HepG2 (cell line): ENCODE data around the gene GPD1. TPM values are rescaled to one million over a fixed set of nuclear protein-coding genes. Genes with fewer than 3 reads are reported as not detected.

Experiments used
- CEBPG ChIP-seq: IDR thresholded peaks from 2 replicates; pipeline ENCODE4 v1.6.1; 2016
- DR1 ChIP-seq: sonication (generic); formaldehyde crosslinking; IDR thresholded peaks from 2 replicates; pipeline ENCODE4 v1.8.0; 2021; ENCODE audit warnings: mild to moderate bottlenecking, missing genetic modification reagents, inconsistent platforms
- HHEX ChIP-seq: IDR thresholded peaks from 2 replicates; pipeline ENCODE4 v1.6.1; 2016; ENCODE audit warnings: control low read depth
- KLF11 ChIP-seq: IDR thresholded peaks from 2 replicates; pipeline ENCODE4 v1.6.1; 2016; ENCODE audit warnings: missing compliant biosample characterization
- NR2C2 ChIP-seq: sonication (generic); formaldehyde crosslinking; IDR thresholded peaks from 2 replicates; pipeline ENCODE4 v1.4.0; 2020; ENCODE audit warnings: missing genetic modification reagents, mild to moderate bottlenecking, moderate library complexity, borderline replicate concordance
- RBM22 ChIP-seq: fragments of 200-400 bp; formaldehyde crosslinking; optimal IDR thresholded peaks from 2 replicates; pipeline ENCODE3; 2017; ENCODE audit warnings: mild to moderate bottlenecking, low read length, moderate library complexity
- RXRB ChIP-seq: IDR thresholded peaks from 2 replicates; pipeline ENCODE4 v1.6.1; 2016; ENCODE audit warnings: borderline replicate concordance, missing genetic modification reagents, missing compliant biosample characterization
- SIN3B ChIP-seq: fragments of 150-350 bp; IDR thresholded peaks from 2 replicates; pipeline ENCODE4 v1.6.1; 2014; ENCODE audit warnings: low read length
- TRIM24 ChIP-seq: sonication (generic); formaldehyde crosslinking; IDR thresholded peaks from 2 replicates; pipeline ENCODE4 v1.8.0; 2022; ENCODE audit warnings: mild to moderate bottlenecking, missing genetic modification reagents
- U2AF2 ChIP-seq: fragments of 200-400 bp; formaldehyde crosslinking; IDR thresholded peaks from 2 replicates; pipeline ENCODE4 v1.6.1; 2017; ENCODE audit warnings: low read depth, mild to moderate bottlenecking, low read length
- ZFP82 ChIP-seq: sonication (generic); formaldehyde crosslinking; IDR thresholded peaks from 2 replicates; pipeline ENCODE4 v1.5.1; 2020; ENCODE audit warnings: mild to moderate bottlenecking, missing genetic modification reagents, borderline replicate concordance
- ZNF317 ChIP-seq: sonication (generic); formaldehyde crosslinking; IDR thresholded peaks from 2 replicates; pipeline ENCODE4 v1.5.0; 2020; ENCODE audit warnings: mild to moderate bottlenecking, missing genetic modification reagents
- ZNF383 ChIP-seq: sonication (generic); formaldehyde crosslinking; IDR thresholded peaks from 2 replicates; pipeline ENCODE4 v1.4.0; 2020; ENCODE audit warnings: missing genetic modification reagents, mild to moderate bottlenecking, borderline replicate concordance
- ZNF451 ChIP-seq: sonication (generic); formaldehyde crosslinking; IDR thresholded peaks from 2 replicates; pipeline ENCODE4 v1.5.0; 2020; ENCODE audit warnings: mild to moderate bottlenecking, missing genetic modification reagents
- ZNF607 ChIP-seq: sonication (generic); formaldehyde crosslinking; IDR thresholded peaks from 2 replicates; pipeline ENCODE4 v1.5.1; 2020; ENCODE audit warnings: missing genetic modification reagents, mild to moderate bottlenecking, borderline replicate concordance
- ZNF780A ChIP-seq: sonication (generic); formaldehyde crosslinking; IDR thresholded peaks from 2 replicates; pipeline ENCODE4 v1.8.0; 2022; ENCODE audit warnings: mild to moderate bottlenecking, missing genetic modification reagents, moderate library complexity
- ZNF878 ChIP-seq: sonication (generic); formaldehyde crosslinking; IDR thresholded peaks from 2 replicates; pipeline ENCODE4 v1.8.1; 2023; ENCODE audit warnings: mild to moderate bottlenecking, missing genetic modification reagents, moderate library complexity
- polyA plus RNA-seq, 8 experiments: library from polyadenylated mRNA; depleted of rRNA in 3 of 8; stranded (reverse) in 7 of 8; unstranded in 1 of 8; fragments of >200 nt; fragmentation: Illumina TruSeq in 4 of 8; extraction: Trizol in 4 of 8; gene quantifications; 2 replicates each; pipeline versions ENCODE4 v1.2.1 to v1.2.3, GENCODE V29; 2011 to 2016; ENCODE audit warnings: low read depth in 4 of 8, missing spikeins in 1 of 8, mixed read lengths in 1 of 8; ENCODE audit not compliant: insufficient read depth in 1 of 8
- total RNA-seq, 5 experiments: library from RNA; depleted of rRNA; stranded (reverse); fragments of >200 nt; fragmentation: Illumina TruSeq; extraction: Trizol; gene quantifications; 2 replicates each; pipeline ENCODE4 v1.2.3, GENCODE V29; 2016; ENCODE audit warnings: low read depth in 1 of 5
- TF ChIP-seq, protein P1 (sequence below): sonication (generic); formaldehyde crosslinking; IDR thresholded peaks from 2 replicates; pipeline ENCODE4 v1.5.1; 2020; ENCODE audit warnings: missing genetic modification reagents, mild to moderate bottlenecking, borderline replicate concordance
- TF ChIP-seq, protein P2 (sequence below): sonication (generic); formaldehyde crosslinking; IDR thresholded peaks from 2 replicates; pipeline ENCODE4 v1.8.1; 2023; ENCODE audit warnings: mild to moderate bottlenecking, inconsistent platforms, moderate library complexity, missing genetic modification reagents, borderline replicate concordance
- TF ChIP-seq, protein P3 (sequence below): sonication (generic); formaldehyde crosslinking; conservative IDR thresholded peaks from 2 replicates; pipeline ENCODE4 v1.4.0; 2020; ENCODE audit warnings: missing genetic modification reagents
- TF ChIP-seq, protein P4 (sequence below): sonication (generic); formaldehyde crosslinking; IDR thresholded peaks from 2 replicates; pipeline ENCODE4 v1.5.0; 2020; ENCODE audit warnings: mild to moderate bottlenecking, missing genetic modification reagents
- TF ChIP-seq, protein P5 (sequence below): sonication (generic); formaldehyde crosslinking; IDR thresholded peaks from 2 replicates; pipeline ENCODE4 v1.4.0; 2020; ENCODE audit warnings: mild to moderate bottlenecking, missing genetic modification reagents

The GPD1 gene
- total and polyA plus RNA-seq, 2 of the 13 experiments (the other 11 are each of a cell fraction or from before 2014, with no cell fraction given), result 3.7 to 30.6 TPM

DNA sequence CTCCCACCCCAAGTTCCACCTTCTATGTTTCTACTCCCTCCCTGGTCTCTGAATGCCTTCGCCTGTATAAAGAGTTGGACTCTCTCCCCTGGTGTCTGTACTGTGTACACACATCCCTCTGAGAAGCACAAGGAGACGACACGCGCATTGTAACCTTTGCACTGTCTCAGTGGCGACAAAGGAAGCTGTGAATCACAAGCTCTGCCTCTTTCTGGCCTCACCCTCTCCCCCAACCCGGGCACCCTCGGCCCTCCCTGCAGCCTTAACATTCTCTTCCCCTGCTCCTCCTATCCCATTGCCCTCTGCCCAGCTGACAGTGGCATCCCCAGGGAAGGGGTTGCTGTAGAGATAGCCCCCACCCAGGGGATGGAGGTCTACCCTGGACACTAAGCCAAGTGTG, 21.2 kb upstream of the GPD1 start (continued):
- TF ChIP-seq U2AF2 (no peak), DR1 (CRISPR knock-in tag) (no peak), KLF11 (no peak), NR2C2 (CRISPR knock-in tag) (peak; percentile 44; the same call in 1 of the 2 replicates), ZNF383 (no peak), ZNF780A (CRISPR knock-in tag) (no peak), RBM22 (no peak), ZNF451 (CRISPR knock-in tag) (no peak), CEBPG (CRISPR knock-in tag) (no peak), ZNF878 (CRISPR knock-in tag) (0 out of 2 replicates have a peak, but pooled peaks have one; percentile 44), ZNF317 (CRISPR knock-in tag) (no peak), SIN3B (no peak), HHEX (no peak), ZFP82 (CRISPR knock-in tag) (no peak), TRIM24 (CRISPR knock-in tag) (no peak), ZNF607 (no peak), RXRB (peak; percentile 59; the same call in 1 of the 2 replicates)
- TF ChIP-seq, protein P1, sequence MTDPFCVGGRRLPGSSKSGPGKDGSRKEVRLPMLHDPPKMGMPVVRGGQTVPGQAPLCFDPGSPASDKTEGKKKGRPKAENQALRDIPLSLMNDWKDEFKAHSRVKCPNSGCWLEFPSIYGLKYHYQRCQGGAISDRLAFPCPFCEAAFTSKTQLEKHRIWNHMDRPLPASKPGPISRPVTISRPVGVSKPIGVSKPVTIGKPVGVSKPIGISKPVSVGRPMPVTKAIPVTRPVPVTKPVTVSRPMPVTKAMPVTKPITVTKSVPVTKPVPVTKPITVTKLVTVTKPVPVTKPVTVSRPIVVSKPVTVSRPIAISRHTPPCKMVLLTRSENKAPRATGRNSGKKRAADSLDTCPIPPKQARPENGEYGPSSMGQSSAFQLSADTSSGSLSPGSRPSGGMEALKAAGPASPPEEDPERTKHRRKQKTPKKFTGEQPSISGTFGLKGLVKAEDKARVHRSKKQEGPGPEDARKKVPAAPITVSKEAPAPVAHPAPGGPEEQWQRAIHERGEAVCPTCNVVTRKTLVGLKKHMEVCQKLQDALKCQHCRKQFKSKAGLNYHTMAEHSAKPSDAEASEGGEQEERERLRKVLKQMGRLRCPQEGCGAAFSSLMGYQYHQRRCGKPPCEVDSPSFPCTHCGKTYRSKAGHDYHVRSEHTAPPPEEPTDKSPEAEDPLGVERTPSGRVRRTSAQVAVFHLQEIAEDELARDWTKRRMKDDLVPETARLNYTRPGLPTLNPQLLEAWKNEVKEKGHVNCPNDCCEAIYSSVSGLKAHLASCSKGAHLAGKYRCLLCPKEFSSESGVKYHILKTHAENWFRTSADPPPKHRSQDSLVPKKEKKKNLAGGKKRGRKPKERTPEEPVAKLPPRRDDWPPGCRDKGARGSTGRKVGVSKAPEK (CRISPR knock-in tag), result no peak
- TF ChIP-seq, protein P2, sequence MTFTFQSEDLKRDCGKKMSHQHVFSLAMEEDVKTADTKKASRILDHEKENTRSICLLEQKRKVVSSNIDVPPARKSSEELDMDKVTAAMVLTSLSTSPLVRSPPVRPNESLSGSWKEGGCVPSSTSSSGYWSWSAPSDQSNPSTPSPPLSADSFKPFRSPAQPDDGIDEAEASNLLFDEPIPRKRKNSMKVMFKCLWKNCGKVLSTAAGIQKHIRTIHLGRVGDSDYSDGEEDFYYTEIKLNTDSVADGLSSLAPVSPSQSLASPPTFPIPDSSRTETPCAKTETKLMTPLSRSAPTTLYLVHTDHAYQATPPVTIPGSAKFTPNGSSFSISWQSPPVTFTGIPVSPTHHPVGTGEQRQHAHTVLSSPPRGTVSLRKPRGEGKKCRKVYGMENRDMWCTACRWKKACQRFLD, result no peak
- TF ChIP-seq, protein P3, sequence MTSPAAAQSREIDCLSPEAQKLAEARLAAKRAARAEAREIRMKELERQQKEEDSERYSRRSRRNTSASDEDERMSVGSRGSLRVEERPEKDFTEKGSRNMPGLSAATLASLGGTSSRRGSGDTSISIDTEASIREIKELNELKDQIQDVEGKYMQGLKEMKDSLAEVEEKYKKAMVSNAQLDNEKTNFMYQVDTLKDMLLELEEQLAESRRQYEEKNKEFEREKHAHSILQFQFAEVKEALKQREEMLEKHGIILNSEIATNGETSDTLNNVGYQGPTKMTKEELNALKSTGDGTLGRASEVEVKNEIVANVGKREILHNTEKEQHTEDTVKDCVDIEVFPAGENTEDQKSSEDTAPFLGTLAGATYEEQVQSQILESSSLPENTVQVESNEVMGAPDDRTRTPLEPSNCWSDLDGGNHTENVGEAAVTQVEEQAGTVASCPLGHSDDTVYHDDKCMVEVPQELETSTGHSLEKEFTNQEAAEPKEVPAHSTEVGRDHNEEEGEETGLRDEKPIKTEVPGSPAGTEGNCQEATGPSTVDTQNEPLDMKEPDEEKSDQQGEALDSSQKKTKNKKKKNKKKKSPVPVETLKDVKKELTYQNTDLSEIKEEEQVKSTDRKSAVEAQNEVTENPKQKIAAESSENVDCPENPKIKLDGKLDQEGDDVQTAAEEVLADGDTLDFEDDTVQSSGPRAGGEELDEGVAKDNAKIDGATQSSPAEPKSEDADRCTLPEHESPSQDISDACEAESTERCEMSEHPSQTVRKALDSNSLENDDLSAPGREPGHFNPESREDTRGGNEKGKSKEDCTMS (CRISPR knock-in tag), result no peak
- TF ChIP-seq, protein P4, sequence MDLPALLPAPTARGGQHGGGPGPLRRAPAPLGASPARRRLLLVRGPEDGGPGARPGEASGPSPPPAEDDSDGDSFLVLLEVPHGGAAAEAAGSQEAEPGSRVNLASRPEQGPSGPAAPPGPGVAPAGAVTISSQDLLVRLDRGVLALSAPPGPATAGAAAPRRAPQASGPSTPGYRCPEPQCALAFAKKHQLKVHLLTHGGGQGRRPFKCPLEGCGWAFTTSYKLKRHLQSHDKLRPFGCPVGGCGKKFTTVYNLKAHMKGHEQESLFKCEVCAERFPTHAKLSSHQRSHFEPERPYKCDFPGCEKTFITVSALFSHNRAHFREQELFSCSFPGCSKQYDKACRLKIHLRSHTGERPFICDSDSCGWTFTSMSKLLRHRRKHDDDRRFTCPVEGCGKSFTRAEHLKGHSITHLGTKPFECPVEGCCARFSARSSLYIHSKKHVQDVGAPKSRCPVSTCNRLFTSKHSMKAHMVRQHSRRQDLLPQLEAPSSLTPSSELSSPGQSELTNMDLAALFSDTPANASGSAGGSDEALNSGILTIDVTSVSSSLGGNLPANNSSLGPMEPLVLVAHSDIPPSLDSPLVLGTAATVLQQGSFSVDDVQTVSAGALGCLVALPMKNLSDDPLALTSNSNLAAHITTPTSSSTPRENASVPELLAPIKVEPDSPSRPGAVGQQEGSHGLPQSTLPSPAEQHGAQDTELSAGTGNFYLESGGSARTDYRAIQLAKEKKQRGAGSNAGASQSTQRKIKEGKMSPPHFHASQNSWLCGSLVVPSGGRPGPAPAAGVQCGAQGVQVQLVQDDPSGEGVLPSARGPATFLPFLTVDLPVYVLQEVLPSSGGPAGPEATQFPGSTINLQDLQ, result no peak
- TF ChIP-seq, protein P5, sequence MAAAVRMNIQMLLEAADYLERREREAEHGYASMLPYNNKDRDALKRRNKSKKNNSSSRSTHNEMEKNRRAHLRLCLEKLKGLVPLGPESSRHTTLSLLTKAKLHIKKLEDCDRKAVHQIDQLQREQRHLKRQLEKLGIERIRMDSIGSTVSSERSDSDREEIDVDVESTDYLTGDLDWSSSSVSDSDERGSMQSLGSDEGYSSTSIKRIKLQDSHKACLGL (CRISPR knock-in tag), result no peak
